HG03097 (cell line): ENCODE measurements around the gene PPP1R12C.
A peak's percentile ranks its signal among the peaks of the same experiment; 100 is the strongest.

ENCODE experiments used
- ATAC-seq: cut with Tn5 transposase; IDR thresholded peaks from one replicate; pipeline ENCODE4 v1.9.1; 2021; ENCODE audit not compliant: unreplicated experiment, low FRiP score

The PPP1R12C gene

DNA sequence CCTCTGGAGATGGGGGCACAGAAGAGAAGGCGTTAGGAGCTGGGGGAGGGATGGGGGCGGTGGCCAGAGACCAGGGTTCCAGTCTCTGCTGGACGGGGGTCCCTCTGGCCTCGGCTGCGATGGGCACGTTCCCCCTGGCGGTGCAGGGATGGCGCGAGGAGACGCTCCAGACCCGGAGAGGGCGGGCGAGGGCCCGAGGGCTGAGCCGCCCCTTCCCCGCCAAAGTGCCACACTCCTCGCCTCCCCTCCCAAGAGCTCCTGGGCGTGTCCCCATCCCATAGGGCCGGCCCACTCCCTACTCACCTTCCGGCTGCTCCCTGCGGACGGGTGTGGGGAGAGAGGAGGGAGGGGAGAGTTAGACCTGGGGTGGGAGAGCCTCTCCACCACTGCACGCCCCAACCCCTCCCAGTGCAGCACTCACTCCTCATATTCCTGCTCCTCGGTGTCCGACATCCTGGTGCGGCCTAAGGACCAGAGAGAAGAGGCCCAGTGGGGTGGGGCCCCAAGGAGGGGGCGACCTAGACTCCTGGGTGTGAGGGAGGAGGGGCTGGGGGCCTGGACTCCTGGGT, 29.4 kb upstream of the PPP1R12C start:
- ATAC-seq: no peak

- no peak for ATAC-seq
Observed at GRCh38 chr19:55146078-55146704, 28.8 kb upstream of the PPP1R12C start.

DNA sequence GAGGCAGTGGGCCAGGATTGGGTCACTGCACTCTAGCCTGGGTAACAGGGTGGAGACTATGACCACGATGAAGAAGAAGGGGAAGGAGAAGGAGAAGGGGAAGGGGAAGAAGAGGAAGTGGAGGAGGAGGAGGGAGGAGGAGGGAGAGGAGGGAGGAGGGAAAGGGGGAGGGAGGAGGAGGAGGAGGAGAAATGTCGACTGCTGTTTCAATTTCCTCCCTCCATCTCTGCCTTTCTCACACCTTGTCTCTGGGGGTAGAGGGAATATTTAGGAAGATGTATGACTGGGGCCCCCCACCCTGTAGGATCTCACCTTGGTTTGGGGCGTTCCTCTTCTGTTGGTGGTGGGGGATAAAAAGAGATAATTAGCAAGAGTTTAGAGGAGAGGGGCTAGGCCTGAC, 27.8 kb upstream of the PPP1R12C start:
- no peak for ATAC-seq

DNA sequence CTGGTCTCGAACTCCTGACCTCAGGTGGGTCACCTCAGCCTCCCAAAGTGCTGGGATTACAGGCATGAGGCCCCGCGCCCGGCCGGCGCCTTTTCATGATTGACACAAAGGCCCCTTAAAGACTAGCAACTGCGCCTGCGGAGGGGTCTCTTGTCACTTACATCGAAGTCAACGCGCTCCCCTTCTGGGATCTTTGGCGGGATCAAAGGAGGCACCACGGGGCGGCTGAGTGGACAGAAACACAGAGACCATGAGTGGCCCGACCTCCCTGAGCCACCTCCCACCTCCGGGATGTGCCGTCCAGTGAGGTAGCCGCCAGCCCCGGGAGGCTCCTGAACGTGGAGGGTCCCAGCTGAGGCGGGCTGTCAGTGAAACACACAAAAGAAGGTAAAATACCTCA, 24.3 kb upstream of the PPP1R12C start:
- no peak for ATAC-seq

GRCh38 chr19:55137915-55138314, 20.5 kb upstream of the PPP1R12C start:
- no peak for ATAC-seq

GRCh38 chr19:55136399-55137102, 19.1 kb upstream of the PPP1R12C start:
- no peak for ATAC-seq

DNA sequence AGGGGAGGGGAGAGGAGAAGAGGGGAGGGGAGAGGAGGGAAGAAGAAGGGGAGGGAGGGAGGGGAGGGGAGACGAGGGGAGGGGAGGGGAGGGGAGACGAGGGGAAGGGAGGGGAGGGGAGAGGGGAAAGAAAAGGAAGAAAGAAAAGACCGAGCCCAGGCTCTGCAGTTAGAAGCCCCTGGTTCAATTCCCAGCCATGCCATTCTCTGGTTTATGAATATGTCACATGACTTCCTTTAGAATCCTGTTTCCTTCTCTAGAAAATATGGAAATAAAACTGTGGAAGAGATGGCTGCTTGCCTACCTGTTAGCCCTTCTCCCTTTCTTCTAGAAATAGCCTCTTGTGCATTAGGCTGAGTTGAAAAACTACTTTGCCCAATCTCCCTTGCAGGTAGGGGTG, 17.3 kb upstream of the PPP1R12C start:
- ATAC-seq: no peak

- no peak for ATAC-seq
Observed at GRCh38 chr19:55133639-55134444, 16.4 kb upstream of the PPP1R12C start.

- no peak for ATAC-seq
Observed at GRCh38 chr19:55132453-55133129, 15.2 kb upstream of the PPP1R12C start.

- no peak for ATAC-seq
Observed at GRCh38 chr19:55131421-55131820, 14.0 kb upstream of the PPP1R12C start.

GRCh38 chr19:55119053-55119452, 1.6 kb upstream of the PPP1R12C start:
- no peak for ATAC-seq

DNA sequence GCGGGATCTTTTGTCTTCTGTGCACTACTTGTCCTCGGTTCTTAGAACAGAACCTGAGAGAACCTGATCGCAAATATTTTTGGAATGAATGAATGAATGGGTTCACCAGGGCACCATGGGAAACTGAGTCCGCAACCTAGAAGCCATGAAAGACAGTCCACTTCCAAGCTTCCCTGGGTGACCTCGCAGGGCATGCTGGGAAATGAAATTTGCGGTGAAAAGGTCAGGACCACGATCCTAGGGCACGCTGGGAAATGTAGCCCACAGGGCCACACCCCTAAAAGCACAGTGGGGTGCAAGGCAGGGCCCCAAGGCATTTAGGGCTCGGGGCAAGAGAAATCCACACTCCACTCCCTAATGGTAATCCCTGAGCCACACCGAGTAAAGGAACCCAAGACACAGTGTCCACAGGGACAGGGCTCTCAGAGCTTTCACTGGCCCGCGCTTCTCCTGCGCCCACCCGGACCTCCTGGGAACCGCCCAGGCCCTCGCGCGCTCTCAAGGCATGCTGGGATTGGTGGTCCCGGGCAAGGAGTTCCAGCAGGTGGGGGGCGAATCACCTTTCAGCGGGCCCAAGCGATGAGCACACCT, 1.1 kb upstream of the PPP1R12C start:
- no peak for ATAC-seq

- ATAC-seq: peak; percentile 82
Observed at GRCh38 chr19:55117663-55118391, 390 bp upstream of the PPP1R12C start.

DNA sequence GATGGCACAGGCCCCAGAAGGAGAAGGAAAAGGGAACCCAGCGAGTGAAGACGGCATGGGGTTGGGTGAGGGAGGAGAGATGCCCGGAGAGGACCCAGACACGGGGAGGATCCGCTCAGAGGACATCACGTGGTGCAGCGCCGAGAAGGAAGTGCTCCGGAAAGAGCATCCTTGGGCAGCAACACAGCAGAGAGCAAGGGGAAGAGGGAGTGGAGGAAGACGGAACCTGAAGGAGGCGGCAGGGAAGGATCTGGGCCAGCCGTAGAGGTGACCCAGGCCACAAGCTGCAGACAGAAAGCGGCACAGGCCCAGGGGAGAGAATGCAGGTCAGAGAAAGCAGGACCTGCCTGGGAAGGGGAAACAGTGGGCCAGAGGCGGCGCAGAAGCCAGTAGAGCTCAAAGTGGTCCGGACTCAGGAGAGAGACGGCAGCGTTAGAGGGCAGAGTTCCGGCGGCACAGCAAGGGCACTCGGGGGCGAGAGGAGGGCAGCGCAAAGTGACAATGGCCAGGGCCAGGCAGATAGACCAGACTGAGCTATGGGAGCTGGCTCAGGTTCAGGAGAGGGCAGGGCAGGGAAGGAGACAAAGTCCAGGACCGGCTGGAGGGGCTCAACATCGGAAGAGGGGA, 1.1 kb downstream of the PPP1R12C start:
- no peak for ATAC-seq

GRCh38 chr19:55115446-55116065, 1.9 kb downstream of the PPP1R12C start:
- ATAC-seq: no peak

DNA sequence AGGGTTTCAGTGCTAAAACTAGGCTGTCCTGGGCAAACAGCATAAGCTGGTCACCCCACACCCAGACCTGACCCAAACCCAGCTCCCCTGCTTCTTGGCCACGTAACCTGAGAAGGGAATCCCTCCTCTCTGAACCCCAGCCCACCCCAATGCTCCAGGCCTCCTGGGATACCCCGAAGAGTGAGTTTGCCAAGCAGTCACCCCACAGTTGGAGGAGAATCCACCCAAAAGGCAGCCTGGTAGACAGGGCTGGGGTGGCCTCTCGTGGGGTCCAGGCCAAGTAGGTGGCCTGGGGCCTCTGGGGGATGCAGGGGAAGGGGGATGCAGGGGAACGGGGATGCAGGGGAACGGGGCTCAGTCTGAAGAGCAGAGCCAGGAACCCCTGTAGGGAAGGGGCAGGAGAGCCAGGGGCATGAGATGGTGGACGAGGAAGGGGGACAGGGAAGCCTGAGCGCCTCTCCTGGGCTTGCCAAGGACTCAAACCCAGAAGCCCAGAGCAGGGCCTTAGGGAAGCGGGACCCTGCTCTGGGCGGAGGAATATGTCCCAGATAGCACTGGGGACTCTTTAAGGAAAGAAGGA, 2.8 kb downstream of the PPP1R12C start:
- ATAC-seq: no peak

DNA sequence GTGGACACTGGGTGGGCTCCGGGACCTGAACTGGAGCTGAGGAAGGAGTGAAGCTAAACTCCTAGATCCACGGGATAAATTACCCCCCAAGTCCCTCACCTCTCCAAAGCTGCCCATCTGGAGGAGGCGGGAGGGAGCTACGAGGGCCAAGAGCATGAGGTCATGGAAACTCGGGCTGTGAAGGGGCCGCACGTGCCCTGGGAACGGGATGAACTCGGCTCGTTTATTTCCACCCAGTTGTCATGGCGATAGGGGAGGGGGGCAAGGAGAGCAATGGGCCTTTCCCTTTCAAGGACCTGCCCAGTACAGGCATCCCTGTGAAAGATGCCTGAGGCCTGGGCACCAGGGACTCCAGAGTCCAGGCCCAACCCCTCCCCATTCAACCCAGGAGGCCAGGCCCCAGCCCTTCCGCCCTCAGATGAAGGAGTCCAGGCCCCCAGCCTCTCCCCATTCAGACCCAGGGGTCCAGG, 3.8 kb downstream of the PPP1R12C start:
- no peak for ATAC-seq

DNA sequence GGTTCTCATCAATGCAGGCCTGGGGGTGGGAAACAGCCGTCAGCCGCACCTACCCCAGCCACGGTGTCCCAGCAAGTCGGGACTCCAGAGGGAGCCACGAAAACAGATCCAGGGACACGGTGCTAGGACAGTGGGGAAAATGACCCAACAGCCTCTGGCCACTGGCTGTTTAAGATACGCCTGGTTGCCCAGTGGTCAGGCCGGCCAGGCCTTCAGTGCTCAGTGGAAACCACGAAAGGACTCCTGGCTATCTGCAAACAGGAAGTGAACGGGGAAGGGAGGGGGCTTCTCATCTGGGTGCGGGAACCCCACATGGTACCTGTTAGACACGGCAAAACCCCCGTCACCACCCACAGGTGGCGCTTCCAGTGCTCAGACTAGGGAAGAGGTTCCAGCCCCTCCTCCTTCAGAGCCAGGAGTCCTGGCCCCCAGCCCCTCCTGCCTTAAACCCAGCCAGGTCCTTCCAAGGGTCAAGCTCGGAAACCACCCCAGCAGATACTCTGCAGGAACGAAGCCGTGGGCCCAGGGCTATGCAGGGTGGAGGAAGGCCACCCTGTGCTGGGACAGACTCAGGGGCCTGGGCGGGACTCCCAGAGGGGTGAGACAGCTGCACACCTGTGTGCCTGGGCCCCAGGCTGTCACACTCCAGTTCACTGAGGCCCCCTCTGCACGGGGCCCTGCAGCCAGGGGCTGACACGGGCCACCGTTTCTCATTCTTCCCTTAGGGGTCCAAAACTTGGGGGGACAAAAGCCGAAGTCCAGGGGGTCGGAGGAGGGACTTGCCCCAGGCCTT, 4.5 kb downstream of the PPP1R12C start:
- no peak for ATAC-seq
